ENCODE results near the gene GDPD1. TPM values are rescaled to one million over a fixed set of nuclear protein-coding genes. Genes with fewer than 3 reads are reported as not detected.
A peak's percentile ranks its signal among the peaks of the same experiment; 100 is the strongest.
"Not testable (repeated sequence)": the region's sequence is repeated elsewhere in the genome, so short reads cannot be mapped to it uniquely, and the experiment has no call there.

The GDPD1 gene
- total RNA-seq, 1 donor from 2014 or later: 10.7 TPM

DNA sequence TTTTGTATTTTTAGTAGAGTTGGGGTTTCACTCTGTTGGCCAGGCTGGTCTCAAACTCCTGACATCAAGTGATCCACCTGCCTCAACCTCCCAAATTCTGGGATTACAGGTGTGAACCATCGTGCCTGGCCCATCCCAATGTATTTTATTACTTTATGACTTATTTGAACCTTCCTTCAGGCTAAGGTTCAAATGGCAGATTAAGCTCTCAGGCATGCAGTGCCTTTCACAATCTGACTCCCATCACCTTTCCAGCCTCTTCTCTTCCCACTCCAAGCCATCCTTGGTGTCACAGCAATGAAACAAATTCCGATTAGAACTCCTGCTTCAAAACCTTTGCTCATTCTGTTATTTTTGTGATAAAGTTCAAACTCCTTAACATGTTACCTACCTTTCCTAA lies 84.5 kb downstream of the GDPD1 start:
- TF ChIP-seq, protein P1, sequence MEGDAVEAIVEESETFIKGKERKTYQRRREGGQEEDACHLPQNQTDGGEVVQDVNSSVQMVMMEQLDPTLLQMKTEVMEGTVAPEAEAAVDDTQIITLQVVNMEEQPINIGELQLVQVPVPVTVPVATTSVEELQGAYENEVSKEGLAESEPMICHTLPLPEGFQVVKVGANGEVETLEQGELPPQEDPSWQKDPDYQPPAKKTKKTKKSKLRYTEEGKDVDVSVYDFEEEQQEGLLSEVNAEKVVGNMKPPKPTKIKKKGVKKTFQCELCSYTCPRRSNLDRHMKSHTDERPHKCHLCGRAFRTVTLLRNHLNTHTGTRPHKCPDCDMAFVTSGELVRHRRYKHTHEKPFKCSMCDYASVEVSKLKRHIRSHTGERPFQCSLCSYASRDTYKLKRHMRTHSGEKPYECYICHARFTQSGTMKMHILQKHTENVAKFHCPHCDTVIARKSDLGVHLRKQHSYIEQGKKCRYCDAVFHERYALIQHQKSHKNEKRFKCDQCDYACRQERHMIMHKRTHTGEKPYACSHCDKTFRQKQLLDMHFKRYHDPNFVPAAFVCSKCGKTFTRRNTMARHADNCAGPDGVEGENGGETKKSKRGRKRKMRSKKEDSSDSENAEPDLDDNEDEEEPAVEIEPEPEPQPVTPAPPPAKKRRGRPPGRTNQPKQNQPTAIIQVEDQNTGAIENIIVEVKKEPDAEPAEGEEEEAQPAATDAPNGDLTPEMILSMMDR (conservative IDR thresholded peaks at IDR 0.05): no peak
- Mint-ChIP-seq H3K27me3 (ENCODE audit: low read depth) (peaks cover 4% of the 10 kb centered on the region), H3K4me3 (no peak overlapping the region), H3K27ac (ENCODE audit: unreplicated experiment) (no peak overlapping the region), H3K4me1 (no peaks in the 10 kb centered on the region), H3K36me3 (ENCODE audit: low read depth) (no peaks in the 10 kb centered on the region), H3K9me3 (peaks cover 3% of the 10 kb centered on the region)
- no peak for DNase-seq (ENCODE audit: low read depth, low spot score)

DNA sequence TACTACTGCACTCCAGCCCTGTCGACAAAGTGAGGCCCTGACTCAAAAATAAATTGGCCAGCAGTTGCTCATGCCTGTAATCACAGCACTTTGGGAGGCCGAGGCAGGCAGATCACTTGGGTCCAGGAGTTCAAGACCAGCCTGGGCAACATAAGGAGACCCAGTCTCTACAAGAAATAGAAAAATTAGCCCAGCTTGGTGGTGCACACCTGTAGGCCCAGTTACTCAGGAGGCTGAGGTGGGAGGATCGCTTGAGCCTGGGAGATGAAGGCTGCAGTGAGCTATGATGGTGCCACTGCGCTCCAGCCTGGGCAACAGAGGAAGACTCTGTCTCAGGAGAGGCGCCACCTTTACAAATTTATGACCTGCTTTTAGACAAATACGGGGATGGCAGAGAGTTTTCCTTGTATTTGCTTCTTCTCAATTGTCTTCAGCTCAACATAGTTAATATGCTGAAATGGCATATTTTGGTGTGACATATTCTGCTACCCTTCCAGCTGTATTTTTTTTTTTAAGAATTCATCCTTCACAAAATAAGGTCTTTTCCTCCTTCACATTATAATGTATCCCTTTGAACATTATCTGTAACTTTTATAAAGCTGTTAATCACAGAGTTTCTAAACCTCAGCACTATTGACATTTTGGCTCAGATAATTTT lies 90.1 kb downstream of the GDPD1 start:
- Mint-ChIP-seq H3K36me3 (ENCODE audit: low read depth) (no peaks in the 10 kb centered on the region), H3K9me3 (no peaks in the 10 kb centered on the region), H3K4me1 (peaks cover 3% of the 10 kb centered on the region), H3K27me3 (ENCODE audit: low read depth) (no peaks in the 10 kb centered on the region), H3K4me3 (no peak overlapping the region), H3K27ac (ENCODE audit: unreplicated experiment) (no peak overlapping the region)
- no peak for DNase-seq (ENCODE audit: low read depth, low spot score)
- TF ChIP-seq, protein P1 (conservative IDR thresholded peaks at IDR 0.05): no peak

GRCh38 chr17:59311051-59311468 lies 90.7 kb downstream of the GDPD1 start:
- Mint-ChIP-seq H3K4me1 (peaks cover 3% of the 10 kb centered on the region), H3K27me3 (ENCODE audit: low read depth) (no peaks in the 10 kb centered on the region), H3K36me3 (ENCODE audit: low read depth) (no peaks in the 10 kb centered on the region), H3K9me3 (no peaks in the 10 kb centered on the region), H3K27ac (ENCODE audit: unreplicated experiment) (no peak overlapping the region), H3K4me3 (no peak overlapping the region)
- TF ChIP-seq, protein P1 (conservative IDR thresholded peaks at IDR 0.05): peak; percentile 92
- DNase-seq (ENCODE audit: low read depth, low spot score): peak; percentile 34

- H3K4me3 Mint-ChIP-seq: not testable (repeated sequence)
Observed at GRCh38 chr17:59311521-59311920, 91.2 kb downstream of the GDPD1 start.

DNA sequence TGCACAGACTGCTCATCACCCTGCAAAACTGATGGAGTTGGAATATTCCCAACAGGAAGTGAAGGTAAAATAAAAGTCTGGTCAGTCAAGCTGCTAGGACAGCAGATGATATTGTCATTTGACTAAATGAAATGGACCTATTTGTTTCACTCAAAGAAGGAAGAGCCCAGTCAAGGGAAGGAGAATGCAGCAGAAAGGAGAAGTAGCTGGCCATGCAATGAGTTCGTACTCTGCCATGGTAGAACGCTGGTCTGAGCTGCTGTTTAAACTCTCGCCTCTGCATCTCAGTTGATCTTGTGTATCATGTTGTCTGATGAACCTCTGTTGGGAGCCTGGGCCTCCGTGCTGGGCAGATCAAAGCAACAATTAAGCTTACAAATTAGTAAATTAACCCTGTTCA lies 95.6 kb downstream of the GDPD1 start:
- no peaks in the 10 kb centered on the region for H3K27me3 Mint-ChIP-seq (ENCODE audit: low read depth)
- TF ChIP-seq, protein P1 (conservative IDR thresholded peaks at IDR 0.05): no peak
- no peaks in the 10 kb centered on the region for H3K36me3 Mint-ChIP-seq (ENCODE audit: low read depth)
- H3K4me3 Mint-ChIP-seq: no peak overlapping the region
- no peak for DNase-seq (ENCODE audit: low read depth, low spot score)
- H3K27ac Mint-ChIP-seq (ENCODE audit: unreplicated experiment): no peak overlapping the region
- H3K9me3 Mint-ChIP-seq: no peaks in the 10 kb centered on the region
- H3K4me1 Mint-ChIP-seq: peaks cover 2% of the 10 kb centered on the region

More at GRCh38 chr17:59311521-59311920, 91.2 kb downstream of the GDPD1 start:
- H3K9me3 Mint-ChIP-seq; DNase-seq (ENCODE audit: low read depth, low spot score); H3K27ac Mint-ChIP-seq (ENCODE audit: unreplicated experiment); H3K4me1 Mint-ChIP-seq; H3K27me3 Mint-ChIP-seq (ENCODE audit: low read depth); H3K36me3 Mint-ChIP-seq (ENCODE audit: low read depth): not testable (repeated sequence)

Other genes starting within 250 kb of the GDPD1 start
- gene TRIM37, start 113.6 kb upstream of the GDPD1 start, total RNA-seq: 38.6 and 39.0 TPM in 2 replicates
- gene SKA2, start 65.3 kb upstream of the GDPD1 start, total RNA-seq: 119 and 128 TPM in 2 replicates
- gene PRR11, start 64.8 kb upstream of the GDPD1 start, total RNA-seq: 77.2 and 78.8 TPM in 2 replicates
- gene SMG8, start 10.5 kb upstream of the GDPD1 start, total RNA-seq: 21.2 and 22.9 TPM in 2 replicates
- gene YPEL2, start 111.1 kb downstream of the GDPD1 start, total RNA-seq: 2.6 and 2.7 TPM in 2 replicates

Measured in neural crest cell (in vitro differentiated cells).